SK-N-SH (cell line): ENCODE measurements around the gene SMARCA2. TPM values are rescaled to one million over a fixed set of nuclear protein-coding genes. Genes with fewer than 3 reads are reported as not detected.

Experiments
- CTCF ChIA-PET: fragments of 300-600, 350-600 bp; formaldehyde crosslinking; extraction: SDS; loops from one replicate; lab custom pipeline; 2021; lab: Yijun Ruan, JAX
- POLR2A ChIA-PET: fragments of 350-600 bp; sonication (Branson Sonifier 250); formaldehyde crosslinking; extraction: SDS; loops from one replicate; lab custom pipeline; 2020; ENCODE audit warnings: antibody characterized with exemption, inconsistent platforms; lab: Yijun Ruan, JAX
- DNase-seq: peaks from one replicate; pipeline ENCODE4 v3.0.0; 2012
- H2AFZ ChIP-seq: fragments of 200-600 bp; sonication (generic); 2 replicates; pipeline ENCODE4 v1.8.1; 2016; ENCODE audit warnings: antibody characterized with exemption, mild to moderate bottlenecking, low read depth
- H3F3A ChIP-seq: fragments of 200-600 bp; sonication (generic); replicated peaks from 2 replicates; pipeline ENCODE3; 2016; ENCODE audit warnings: antibody characterized with exemption, mild to moderate bottlenecking; ENCODE audit not compliant: insufficient read depth
- H3K27ac ChIP-seq, 2 experiments: fragments of 200-500 bp in 1 of 2; fragments of 200-600 bp in 1 of 2; sonication (Bioruptor generic) in 1 of 2; sonication (generic), shearing (Covaris generic) in 1 of 2; 2 replicates each; pipeline versions ENCODE4 v1.5.1 to v1.6.1; 2014 to 2016; ENCODE audit warnings: low read depth in 2 of 2, inconsistent platforms in 1 of 2, low read length in 1 of 2, mild to moderate bottlenecking in 1 of 2, mixed read lengths in 1 of 2
- H3K27me3 ChIP-seq: fragments of 200-600 bp; sonication (generic), shearing (Covaris generic); 2 replicates; pipeline ENCODE4 v1.6.1; 2016; ENCODE audit warnings: mixed run types; ENCODE audit not compliant: insufficient read depth
- H3K36me3 ChIP-seq, 2 experiments: fragments of 200-500 bp in 1 of 2; fragments of 200-600 bp in 1 of 2; sonication (Bioruptor generic) in 1 of 2; sonication (generic) in 1 of 2; replicated peaks in 1 of 2; 2 replicates each; pipeline versions ENCODE3 to v1.5.1; 2014 to 2016; ENCODE audit warnings: low read length in 1 of 2, mild to moderate bottlenecking in 1 of 2; ENCODE audit not compliant: insufficient read depth in 2 of 2, control insufficient read depth in 1 of 2
- H3K4me1 ChIP-seq, 2 experiments: fragments of 200-500 bp in 1 of 2; fragments of 200-600 bp in 1 of 2; sonication (Bioruptor generic) in 1 of 2; sonication (generic), shearing (Covaris generic) in 1 of 2; 2 replicates each; pipeline versions ENCODE4 v1.5.1 to v1.6.1; 2014 to 2016; ENCODE audit warnings: low read depth in 1 of 2, low read length in 1 of 2, mixed run types in 1 of 2; ENCODE audit not compliant: insufficient read depth in 2 of 2, control insufficient read depth in 1 of 2
- H3K4me2 ChIP-seq: fragments of 200-600 bp; sonication (generic), shearing (Covaris generic); 2 replicates; pipeline ENCODE4 v1.6.1; 2017; ENCODE audit warnings: mixed run types
- H3K4me3 ChIP-seq, 2 experiments: fragments of 200-500 bp in 1 of 2; fragments of 200-600 bp in 1 of 2; sonication (Bioruptor generic) in 1 of 2; sonication (generic), shearing (Covaris generic) in 1 of 2; 2 replicates each; pipeline versions ENCODE4 v1.5.1 to v1.8.1; 2014 to 2016; ENCODE audit warnings: low read depth in 2 of 2, inconsistent platforms in 1 of 2, low read length in 1 of 2, mild to moderate bottlenecking in 1 of 2, mixed read lengths in 1 of 2, moderate library complexity in 1 of 2
- H3K79me2 ChIP-seq: fragments of 200-600 bp; sonication (generic); 2 replicates; pipeline ENCODE4 v1.8.1; 2017; ENCODE audit warnings: mild to moderate bottlenecking; ENCODE audit not compliant: insufficient read depth
- H3K9ac ChIP-seq: fragments of 200-600 bp; sonication (generic); 2 replicates; pipeline ENCODE4 v1.6.1; 2017; ENCODE audit warnings: mixed run types
- H3K9me2 ChIP-seq: fragments of 200-600 bp; sonication (generic); 2 replicates; pipeline ENCODE4 v1.6.1; 2017; ENCODE audit warnings: mixed run types
- H3K9me3 ChIP-seq: fragments of 200-600 bp; sonication (generic); 2 replicates; pipeline ENCODE4 v1.6.1; 2017; ENCODE audit warnings: mixed run types, mild to moderate bottlenecking, moderate library complexity
- H4K20me1 ChIP-seq: fragments of 200-600 bp; sonication (generic); 2 replicates; pipeline ENCODE4 v1.6.1; 2017; ENCODE audit warnings: mild to moderate bottlenecking, mixed run types; ENCODE audit not compliant: insufficient read depth
- FOSL2 ChIP-seq: IDR thresholded peaks from 2 replicates; pipeline ENCODE4 v1.4.0; 2012; ENCODE audit warnings: low read depth, mild to moderate bottlenecking, moderate library complexity, borderline replicate concordance
- GATA2 ChIP-seq: sonication (generic); formaldehyde crosslinking; IDR thresholded peaks from 2 replicates; pipeline ENCODE4 v1.5.0; 2020; ENCODE audit warnings: mild to moderate bottlenecking, missing genetic modification reagents
- JUND ChIP-seq: IDR thresholded peaks from 2 replicates; pipeline ENCODE4 v1.4.0; 2012
- MEF2A ChIP-seq: IDR thresholded peaks from 2 replicates; pipeline ENCODE4 v1.4.0; 2012; ENCODE audit warnings: low read depth, borderline replicate concordance
- MXI1 ChIP-seq: IDR thresholded peaks from 2 replicates; pipeline ENCODE4 v1.6.1; 2012; ENCODE audit warnings: mild to moderate bottlenecking, low read depth, low read length, improper control_type of control experiment
- TEAD4 ChIP-seq: IDR thresholded peaks from 2 replicates; pipeline ENCODE4 v1.4.0; 2012; ENCODE audit warnings: mild to moderate bottlenecking, borderline replicate concordance; ENCODE audit not compliant: insufficient read depth
- YY1 ChIP-seq: IDR thresholded peaks from 2 replicates; pipeline ENCODE4 v1.4.0; 2012; ENCODE audit warnings: low read depth, mild to moderate bottlenecking
- WGBS: methylation state at CpG from one replicate; pipeline ENCODE4 v1.1.6; 2017; ENCODE audit warnings: low lambda C conversion rate; 5-methylcytosine and 5-hydroxymethylcytosine counted together
- polyA plus RNA-seq, 3 experiments: library from polyadenylated mRNA; depleted of rRNA; stranded (reverse); fragments of >200 nt; gene quantifications; 2 replicates each; pipeline ENCODE4 v1.2.3, GENCODE V29; 2012
- TF ChIP-seq, protein P1 (sequence below): IDR thresholded peaks from 2 replicates; pipeline ENCODE4 v1.4.0; 2012; ENCODE audit warnings: low read depth, borderline replicate concordance
- TF ChIP-seq, protein P2 (sequence below): IDR thresholded peaks from 2 replicates; pipeline ENCODE4 v1.6.1; 2012; ENCODE audit warnings: mild to moderate bottlenecking, low read depth, low read length, moderate library complexity
- TF ChIP-seq, protein P3 (sequence below): fragments of 150-350 bp; IDR thresholded peaks from 2 replicates; pipeline ENCODE4 v1.6.1; 2017; ENCODE audit warnings: antibody characterized with exemption, low read length, low read depth, borderline replicate concordance
- TF ChIP-seq, protein P4 (sequence below): fragments of 200-600 bp; sonication (generic); IDR thresholded peaks from 2 replicates; pipeline ENCODE4 v1.6.1; 2017; ENCODE audit warnings: antibody characterized with exemption, mild to moderate bottlenecking, moderate library complexity
- TF ChIP-seq, protein P5 (sequence below): IDR thresholded peaks from 2 replicates; pipeline ENCODE4; 2012
- TF ChIP-seq, protein P6 (sequence below): IDR thresholded peaks from 2 replicates; pipeline ENCODE4 v1.4.0; 2012; ENCODE audit warnings: low read depth, borderline replicate concordance

The SMARCA2 gene
- polyA plus RNA-seq, 1 of the 3 experiments (the other 2 are of a cell fraction), result 17.4 TPM

DNA sequence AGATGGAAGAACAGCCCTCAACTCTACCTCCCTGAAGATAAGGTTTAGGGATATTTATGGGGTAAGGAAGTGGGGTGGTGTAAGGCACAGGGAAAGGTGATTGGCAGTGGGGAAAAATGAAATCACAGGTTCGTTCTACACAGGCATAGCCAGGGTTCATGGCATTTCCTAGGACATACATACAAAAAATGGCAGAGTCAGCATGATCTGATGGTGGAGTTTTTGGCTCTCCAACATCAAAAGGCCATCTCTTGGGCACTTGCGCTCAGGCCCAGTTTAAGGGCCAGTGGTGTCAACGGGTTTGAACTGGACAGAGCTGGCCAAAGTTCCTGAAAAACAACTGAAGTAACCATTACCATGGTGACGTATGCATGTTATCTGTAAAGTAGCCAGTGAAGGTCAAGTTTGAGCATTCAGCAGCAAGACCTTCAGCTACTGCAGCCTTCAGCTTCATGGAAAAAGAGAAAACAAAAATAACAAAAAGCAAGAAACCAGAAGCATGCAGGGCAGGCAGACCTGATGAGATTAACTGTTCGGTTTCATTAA, 92.8 kb downstream of the SMARCA2 start:
- Histone ChIP-seq H3K4me1 (peaks cover 0 to 7% of the 10 kb centered on the region in 2 experiments; a peak in 2 of 4 replicates), H3K27me3 (no peaks in the 10 kb centered on the region), H3K9me3 (no peaks in the 10 kb centered on the region), H3K9me2 (no peaks in the 10 kb centered on the region), H3K4me2 (no peak overlapping the region), H3K36me3 (peaks cover 18 to 21% of the 10 kb centered on the region in 2 experiments), H3F3A (no peaks in the 10 kb centered on the region), H3K9ac (no peak overlapping the region), H4K20me1 (no peaks in the 10 kb centered on the region), H3K27ac (no peak overlapping the region), H2AFZ (no peak overlapping the region), H3K4me3 (no peak overlapping the region), H3K79me2 (no peaks in the 10 kb centered on the region)
- DNase-seq, result no peak
- TF ChIP-seq, protein P1, sequence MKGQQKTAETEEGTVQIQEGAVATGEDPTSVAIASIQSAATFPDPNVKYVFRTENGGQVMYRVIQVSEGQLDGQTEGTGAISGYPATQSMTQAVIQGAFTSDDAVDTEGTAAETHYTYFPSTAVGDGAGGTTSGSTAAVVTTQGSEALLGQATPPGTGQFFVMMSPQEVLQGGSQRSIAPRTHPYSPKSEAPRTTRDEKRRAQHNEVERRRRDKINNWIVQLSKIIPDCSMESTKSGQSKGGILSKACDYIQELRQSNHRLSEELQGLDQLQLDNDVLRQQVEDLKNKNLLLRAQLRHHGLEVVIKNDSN, result no peak
- no peak for TF ChIP-seq FOSL2
- TF ChIP-seq TEAD4, result no peak
- TF ChIP-seq, protein P2, sequence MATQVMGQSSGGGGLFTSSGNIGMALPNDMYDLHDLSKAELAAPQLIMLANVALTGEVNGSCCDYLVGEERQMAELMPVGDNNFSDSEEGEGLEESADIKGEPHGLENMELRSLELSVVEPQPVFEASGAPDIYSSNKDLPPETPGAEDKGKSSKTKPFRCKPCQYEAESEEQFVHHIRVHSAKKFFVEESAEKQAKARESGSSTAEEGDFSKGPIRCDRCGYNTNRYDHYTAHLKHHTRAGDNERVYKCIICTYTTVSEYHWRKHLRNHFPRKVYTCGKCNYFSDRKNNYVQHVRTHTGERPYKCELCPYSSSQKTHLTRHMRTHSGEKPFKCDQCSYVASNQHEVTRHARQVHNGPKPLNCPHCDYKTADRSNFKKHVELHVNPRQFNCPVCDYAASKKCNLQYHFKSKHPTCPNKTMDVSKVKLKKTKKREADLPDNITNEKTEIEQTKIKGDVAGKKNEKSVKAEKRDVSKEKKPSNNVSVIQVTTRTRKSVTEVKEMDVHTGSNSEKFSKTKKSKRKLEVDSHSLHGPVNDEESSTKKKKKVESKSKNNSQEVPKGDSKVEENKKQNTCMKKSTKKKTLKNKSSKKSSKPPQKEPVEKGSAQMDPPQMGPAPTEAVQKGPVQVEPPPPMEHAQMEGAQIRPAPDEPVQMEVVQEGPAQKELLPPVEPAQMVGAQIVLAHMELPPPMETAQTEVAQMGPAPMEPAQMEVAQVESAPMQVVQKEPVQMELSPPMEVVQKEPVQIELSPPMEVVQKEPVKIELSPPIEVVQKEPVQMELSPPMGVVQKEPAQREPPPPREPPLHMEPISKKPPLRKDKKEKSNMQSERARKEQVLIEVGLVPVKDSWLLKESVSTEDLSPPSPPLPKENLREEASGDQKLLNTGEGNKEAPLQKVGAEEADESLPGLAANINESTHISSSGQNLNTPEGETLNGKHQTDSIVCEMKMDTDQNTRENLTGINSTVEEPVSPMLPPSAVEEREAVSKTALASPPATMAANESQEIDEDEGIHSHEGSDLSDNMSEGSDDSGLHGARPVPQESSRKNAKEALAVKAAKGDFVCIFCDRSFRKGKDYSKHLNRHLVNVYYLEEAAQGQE, result no peak
- TF ChIP-seq, protein P3, sequence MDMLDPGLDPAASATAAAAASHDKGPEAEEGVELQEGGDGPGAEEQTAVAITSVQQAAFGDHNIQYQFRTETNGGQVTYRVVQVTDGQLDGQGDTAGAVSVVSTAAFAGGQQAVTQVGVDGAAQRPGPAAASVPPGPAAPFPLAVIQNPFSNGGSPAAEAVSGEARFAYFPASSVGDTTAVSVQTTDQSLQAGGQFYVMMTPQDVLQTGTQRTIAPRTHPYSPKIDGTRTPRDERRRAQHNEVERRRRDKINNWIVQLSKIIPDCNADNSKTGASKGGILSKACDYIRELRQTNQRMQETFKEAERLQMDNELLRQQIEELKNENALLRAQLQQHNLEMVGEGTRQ, result no peak
- TF ChIP-seq, protein P4, sequence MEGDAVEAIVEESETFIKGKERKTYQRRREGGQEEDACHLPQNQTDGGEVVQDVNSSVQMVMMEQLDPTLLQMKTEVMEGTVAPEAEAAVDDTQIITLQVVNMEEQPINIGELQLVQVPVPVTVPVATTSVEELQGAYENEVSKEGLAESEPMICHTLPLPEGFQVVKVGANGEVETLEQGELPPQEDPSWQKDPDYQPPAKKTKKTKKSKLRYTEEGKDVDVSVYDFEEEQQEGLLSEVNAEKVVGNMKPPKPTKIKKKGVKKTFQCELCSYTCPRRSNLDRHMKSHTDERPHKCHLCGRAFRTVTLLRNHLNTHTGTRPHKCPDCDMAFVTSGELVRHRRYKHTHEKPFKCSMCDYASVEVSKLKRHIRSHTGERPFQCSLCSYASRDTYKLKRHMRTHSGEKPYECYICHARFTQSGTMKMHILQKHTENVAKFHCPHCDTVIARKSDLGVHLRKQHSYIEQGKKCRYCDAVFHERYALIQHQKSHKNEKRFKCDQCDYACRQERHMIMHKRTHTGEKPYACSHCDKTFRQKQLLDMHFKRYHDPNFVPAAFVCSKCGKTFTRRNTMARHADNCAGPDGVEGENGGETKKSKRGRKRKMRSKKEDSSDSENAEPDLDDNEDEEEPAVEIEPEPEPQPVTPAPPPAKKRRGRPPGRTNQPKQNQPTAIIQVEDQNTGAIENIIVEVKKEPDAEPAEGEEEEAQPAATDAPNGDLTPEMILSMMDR, result no peak
- no peak for TF ChIP-seq MEF2A
- TF ChIP-seq, protein P5, sequence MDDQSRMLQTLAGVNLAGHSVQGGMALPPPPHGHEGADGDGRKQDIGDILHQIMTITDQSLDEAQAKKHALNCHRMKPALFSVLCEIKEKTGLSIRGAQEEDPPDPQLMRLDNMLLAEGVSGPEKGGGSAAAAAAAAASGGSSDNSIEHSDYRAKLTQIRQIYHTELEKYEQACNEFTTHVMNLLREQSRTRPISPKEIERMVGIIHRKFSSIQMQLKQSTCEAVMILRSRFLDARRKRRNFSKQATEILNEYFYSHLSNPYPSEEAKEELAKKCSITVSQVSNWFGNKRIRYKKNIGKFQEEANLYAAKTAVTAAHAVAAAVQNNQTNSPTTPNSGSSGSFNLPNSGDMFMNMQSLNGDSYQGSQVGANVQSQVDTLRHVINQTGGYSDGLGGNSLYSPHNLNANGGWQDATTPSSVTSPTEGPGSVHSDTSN, result no peak
- TF ChIP-seq, protein P6, sequence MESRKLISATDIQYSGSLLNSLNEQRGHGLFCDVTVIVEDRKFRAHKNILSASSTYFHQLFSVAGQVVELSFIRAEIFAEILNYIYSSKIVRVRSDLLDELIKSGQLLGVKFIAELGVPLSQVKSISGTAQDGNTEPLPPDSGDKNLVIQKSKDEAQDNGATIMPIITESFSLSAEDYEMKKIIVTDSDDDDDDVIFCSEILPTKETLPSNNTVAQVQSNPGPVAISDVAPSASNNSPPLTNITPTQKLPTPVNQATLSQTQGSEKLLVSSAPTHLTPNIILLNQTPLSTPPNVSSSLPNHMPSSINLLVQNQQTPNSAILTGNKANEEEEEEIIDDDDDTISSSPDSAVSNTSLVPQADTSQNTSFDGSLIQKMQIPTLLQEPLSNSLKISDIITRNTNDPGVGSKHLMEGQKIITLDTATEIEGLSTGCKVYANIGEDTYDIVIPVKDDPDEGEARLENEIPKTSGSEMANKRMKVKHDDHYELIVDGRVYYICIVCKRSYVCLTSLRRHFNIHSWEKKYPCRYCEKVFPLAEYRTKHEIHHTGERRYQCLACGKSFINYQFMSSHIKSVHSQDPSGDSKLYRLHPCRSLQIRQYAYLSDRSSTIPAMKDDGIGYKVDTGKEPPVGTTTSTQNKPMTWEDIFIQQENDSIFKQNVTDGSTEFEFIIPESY, result no peak
- TF ChIP-seq JUND, result no peak
- TF ChIP-seq YY1, result no peak
- TF ChIP-seq GATA2 (CRISPR knock-in tag), result no peak
- no peak for TF ChIP-seq MXI1
- ChIA-PET POLR2A (no interaction called here), CTCF (interaction anchor here (1.1 to 1.5 kb wide), 3 partner anchors 15 to 25 kb away, joined by 3 to 6 read pairs (median 4); no protein-coding TSS in a partner anchor)
- 86% methylated on average over 5 of the region's 5 CpGs for WGBS
